Stimulated activated CD8-positive, alpha-beta memory T cell treated with anti-CD3 and anti-CD28 coated beads, Interleukin-12 subunit alpha, Interleukin-12 subunit beta, amount 100 ng/mL, for 1 hour (primary cell): ENCODE measurements around the gene LAMTOR2.
"Not testable (repeated sequence)": the region's sequence is repeated elsewhere in the genome, so short reads cannot be mapped to it uniquely, and the experiment has no call there.

Experiments used
- DNase-seq: peaks from one replicate; pipeline ENCODE4 v3.0.0-alpha.2; 2020; ENCODE audit warnings: low read depth

Gene LAMTOR2

GRCh38 chr1:156054500-156055280, at the start of gene LAMTOR2:
Gene LAMTOR2, plus strand, starts transcription at chr1:156054782. Its CDS starts 108 bp downstream, at chr1:156054890.
- DNase-seq = peak; percentile 94

DNA sequence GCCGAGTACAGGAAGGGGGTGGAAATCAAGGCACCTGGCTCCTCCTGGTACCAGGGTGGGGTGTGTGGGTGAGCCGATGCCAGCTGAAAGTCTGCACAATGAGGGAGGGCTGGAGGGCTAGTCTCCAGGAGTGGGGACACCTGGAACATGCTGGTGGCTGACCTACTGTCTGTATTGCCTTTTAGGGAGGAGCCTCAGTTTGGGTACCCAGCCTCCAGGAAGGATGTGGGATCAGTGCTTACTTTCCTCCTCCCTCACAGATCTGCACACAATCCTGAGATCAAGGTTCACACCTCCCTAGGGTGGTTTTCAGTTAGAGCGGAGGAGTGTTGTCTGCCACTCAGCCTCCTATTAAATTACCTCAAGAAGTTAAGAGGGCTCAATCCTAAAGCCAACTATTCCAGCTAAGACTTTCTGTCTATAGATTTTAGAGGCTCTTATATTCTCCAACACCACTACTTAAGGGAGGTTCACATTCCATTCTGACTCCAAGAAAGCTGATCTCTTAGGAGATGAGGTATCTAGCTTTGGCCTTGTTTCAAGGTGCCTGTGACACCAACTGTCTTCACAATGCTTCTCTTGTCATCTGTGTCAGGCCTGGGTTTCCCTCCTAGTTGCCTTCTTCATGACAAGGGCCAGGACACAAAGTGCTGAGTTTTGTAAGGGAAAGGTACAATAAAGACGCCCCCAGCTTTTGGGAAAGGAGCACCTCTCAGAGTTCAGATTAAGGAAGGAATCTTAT, 49.6 kb upstream of the LAMTOR2 start:
- no peak for DNase-seq

DNA sequence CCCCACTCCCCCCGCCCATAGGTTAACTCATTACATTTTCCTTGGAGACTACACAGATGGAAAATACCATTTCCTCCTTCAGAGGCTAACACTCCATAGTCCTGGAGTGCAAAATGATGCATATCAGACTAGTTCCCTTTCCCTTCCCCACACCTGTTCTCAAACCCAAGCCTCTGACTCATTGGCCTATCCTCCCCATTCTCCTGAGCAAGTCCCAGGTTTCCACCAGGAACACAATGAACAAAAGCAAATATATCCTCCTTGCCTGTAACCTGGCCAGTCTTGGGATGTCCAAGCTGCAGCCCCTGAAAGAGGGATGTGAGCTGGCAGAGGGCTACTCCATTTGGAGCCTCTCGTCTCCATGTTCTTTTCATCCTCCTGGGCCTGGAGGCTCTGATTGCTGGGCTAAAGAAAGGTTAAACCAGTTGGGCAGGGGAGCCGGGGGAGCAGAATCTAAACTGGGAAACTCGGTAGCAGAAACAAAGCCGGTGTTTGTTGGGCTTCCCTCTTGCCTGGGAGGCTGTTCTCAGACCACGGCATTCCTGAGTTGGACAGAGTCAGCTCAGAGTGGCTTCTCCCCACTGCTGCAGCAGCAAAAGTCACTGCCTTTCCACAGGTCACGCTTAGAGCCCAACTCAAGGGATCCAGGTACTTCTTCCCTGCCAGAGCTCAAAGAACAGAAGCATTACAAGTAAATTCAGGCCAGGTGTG, 47.8 kb upstream of the LAMTOR2 start:
- no peak for DNase-seq

DNA sequence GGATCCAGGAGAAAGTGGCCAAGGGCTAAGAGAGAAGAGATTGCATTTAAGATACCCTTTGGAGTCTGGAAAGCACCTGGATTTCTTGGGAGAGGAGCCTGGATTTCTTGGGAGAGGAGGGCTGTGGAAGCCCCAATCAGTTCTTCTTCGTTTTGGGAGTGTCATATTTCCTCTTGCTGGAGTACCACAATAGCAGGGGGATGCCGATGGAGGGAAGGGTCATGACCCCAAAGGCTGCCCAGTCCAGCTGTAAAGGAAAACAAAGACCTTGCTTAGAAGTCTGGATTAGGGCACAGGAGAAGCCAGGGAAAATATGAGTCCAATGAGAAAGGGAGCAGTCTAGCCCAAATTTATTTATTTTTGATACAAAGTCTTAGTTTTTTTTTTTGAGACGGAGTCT, 45.2 kb upstream of the LAMTOR2 start:
- no peak for DNase-seq

DNA sequence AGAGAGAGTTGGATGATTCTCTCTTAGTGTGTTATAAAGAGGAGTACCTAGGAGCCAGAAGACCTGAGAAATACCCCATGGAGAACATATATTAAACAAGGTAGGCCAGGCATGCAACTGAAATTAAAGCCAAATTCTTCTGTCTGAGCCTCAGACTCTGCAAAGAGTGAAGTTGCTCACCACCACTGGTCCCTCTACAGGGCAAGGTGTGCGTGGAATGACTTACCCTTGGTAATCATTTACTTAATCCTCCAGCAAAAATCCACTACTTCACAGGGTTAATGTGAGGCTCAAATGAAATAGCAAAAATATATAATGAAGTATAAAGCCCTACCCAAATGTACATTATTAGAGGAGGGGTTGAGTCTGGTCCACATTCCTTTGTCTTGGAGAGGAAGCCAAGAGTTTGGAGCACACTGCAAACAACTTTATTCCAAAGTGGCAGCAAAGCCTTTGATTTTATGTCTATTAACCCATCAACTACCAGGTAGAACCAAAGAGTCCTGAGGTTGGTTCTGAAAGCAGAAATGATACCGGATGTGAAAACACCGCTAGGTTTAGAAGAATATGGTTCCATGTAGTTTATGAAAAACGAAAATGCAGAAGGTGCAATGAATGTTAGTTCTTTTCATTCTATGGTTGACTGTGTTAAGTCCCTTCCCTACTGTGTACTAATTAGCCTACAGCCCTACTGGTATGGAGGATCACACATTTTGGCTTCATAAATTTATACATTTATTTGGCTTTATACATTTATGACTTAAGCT, 42.3 kb upstream of the LAMTOR2 start:
- DNase-seq = no peak

DNA sequence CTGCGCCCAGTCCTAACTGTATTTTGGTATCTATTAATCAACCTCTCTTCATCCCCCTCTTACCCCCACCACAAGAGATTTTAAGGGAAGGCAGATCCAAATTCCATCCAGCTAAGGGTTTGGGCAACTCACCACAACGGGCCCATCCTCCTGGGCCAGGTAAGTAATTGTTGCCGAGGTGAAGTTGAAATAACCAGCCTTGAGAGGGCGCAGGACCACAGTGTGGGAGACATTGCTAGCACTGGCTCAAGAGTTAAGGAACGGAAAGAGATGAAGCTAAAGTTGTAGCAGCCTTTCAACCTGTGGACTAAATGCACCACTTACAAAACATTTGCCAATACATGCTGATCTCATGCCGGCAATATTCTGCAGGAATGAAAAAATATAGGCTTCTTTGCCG, 39.8 kb upstream of the LAMTOR2 start:
- DNase-seq = no peak

DNA sequence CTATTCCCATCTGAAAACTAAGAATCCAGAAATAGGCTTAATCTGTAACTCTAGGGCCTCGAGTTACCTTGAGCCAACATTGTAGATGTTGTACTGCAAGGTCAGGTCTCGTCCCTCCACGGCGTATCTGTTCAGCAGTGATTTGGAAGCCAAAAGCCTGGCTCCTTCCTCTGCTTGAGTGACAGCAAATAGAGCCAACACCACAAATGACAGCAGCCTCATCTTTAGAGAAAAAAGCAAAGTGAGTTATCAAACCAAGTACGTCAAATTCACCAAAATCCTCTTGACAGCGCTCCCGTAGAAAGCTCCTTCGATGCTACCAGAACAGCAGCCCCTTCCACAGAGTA, 34.7 kb upstream of the LAMTOR2 start:
- no peak for DNase-seq

DNA sequence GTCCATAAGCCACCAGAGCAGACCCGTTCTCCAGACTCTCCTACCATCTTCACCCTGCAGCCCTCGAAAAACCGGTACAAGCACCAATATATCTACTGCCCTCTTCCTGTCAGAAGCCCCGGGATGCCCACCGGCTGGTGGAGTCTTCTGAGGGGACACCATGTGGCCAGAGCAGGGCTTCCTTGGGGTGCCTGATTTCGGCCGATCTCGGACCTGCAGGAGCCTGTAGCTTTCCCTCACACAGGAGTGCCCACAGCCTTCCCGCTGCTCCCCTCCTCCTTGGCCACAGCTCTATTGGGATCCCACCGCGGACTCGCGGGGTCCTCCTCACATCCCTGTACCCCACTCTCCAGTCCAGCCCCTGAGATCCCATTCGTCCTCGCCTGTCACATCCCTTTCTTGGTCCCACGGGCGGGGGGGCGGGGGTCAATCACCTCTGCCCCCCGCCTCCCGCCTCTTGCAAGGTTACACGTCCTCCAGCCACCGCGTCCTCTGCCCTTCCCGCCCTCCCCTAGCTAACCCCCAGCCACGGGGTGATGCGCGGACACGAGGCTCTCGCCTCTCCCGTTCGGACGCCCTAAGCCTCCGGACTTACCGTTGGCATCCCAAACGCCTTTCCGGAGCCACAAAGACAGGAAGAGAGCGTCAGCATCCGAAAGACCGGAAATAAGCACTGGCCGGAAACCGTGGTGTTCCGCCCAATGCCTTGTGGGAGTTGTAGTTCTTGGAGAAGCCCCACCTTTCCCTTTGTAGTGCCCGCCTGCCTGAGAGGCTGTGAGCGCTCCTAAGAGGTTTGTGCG, 34.1 kb upstream of the LAMTOR2 start, which contains the start of gene SSR2:
SSR2 (minus strand) TSS at position 659 of the 800 bp plus-strand sequence. CDS start 784 bp downstream, outside the sequence.
- peak; percentile 70 for DNase-seq

- no peak for DNase-seq
Observed at GRCh38 chr1:156021093-156021428, 33.5 kb upstream of the LAMTOR2 start.

- DNase-seq = no peak
Observed at GRCh38 chr1:156021954-156022353, 32.6 kb upstream of the LAMTOR2 start.

GRCh38 chr1:156024801-156025200, 29.8 kb upstream of the LAMTOR2 start:
- no peak for DNase-seq

- no peak for DNase-seq
Observed at GRCh38 chr1:156025876-156026275, 28.7 kb upstream of the LAMTOR2 start.

- no peak for DNase-seq
Observed at GRCh38 chr1:156026588-156026987, 28.0 kb upstream of the LAMTOR2 start.

DNA sequence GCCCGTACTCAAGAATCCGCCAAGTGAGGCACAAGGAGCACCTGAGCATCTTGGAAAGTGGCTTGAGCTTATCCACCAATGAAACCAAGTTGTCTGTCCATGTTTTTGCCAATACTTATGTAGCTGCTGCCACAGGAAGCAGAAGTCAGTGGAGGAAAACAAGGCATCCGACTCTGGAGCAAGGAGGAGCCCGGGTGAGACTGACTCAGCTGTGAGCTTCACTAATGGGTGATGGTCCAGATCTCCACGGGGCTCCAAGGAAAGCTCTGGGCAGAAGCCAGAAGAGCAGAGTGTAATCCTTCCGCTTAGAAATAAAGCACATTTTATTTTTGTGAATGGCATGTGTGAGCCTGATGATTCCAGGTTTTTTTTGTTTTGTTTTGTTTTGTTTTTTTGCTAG, 21.6 kb upstream of the LAMTOR2 start:
- no peak for DNase-seq

DNA sequence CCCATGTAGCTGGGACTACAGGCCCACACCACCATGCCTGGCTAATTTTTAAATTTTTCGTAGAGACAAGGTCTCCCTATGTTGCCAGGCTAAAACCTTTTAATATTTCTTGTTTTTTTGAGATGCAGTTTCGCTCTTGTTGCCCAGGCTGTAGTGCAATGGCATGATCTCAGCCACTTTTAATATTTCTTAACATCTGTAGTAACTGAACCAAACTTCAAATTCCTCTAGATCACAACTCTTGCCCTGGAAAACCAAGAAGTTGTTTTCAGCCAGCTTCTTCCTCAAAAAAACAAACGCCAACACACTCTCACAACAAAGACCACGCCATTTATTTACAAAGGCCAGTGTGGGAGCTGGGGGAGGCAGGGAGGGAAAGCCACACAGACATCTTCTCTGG, 19.6 kb upstream of the LAMTOR2 start:
- DNase-seq = not testable (repeated sequence)

DNA sequence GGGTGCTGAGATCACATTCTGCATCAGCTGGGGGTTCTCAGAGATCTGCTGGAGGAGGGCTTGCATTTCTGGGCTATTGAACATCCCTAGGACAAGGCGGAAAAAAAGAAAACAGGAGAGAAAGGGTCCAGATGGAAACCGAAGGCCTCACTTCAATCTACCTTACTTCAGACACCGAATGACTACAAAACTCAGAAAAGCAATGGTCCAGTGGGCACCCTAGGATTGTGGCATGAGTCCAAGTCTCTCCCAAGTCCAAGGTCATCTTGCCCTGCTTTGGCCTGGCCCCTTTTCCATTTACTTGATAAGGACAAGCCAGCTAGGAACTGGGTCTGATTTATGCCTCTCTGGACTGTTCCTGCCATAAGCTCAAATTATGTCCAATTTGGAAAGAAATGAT, 11.8 kb upstream of the LAMTOR2 start:
- DNase-seq = no peak

DNA sequence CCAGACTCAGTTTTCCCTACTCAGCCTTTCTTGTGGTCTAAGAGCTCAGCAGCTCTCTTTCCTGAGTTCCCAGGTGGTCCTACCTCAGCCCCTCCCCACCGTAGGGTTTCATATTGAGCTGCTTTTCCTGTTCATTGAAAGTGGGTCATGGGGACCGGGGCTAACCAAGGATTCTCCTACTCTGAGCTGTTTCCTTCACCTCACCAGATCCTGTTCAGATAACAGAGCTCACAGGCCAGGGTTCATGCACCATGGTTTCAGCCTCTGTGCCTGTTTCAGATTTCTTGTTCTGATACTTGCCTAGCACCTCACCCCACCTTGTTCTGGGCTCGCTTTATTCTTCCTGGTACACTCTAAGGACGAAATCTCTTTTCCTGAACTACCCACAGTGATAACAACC, 9.5 kb upstream of the LAMTOR2 start:
- no peak for DNase-seq

- no peak for DNase-seq
Observed at GRCh38 chr1:156048663-156049258, 5.8 kb upstream of the LAMTOR2 start.

DNA sequence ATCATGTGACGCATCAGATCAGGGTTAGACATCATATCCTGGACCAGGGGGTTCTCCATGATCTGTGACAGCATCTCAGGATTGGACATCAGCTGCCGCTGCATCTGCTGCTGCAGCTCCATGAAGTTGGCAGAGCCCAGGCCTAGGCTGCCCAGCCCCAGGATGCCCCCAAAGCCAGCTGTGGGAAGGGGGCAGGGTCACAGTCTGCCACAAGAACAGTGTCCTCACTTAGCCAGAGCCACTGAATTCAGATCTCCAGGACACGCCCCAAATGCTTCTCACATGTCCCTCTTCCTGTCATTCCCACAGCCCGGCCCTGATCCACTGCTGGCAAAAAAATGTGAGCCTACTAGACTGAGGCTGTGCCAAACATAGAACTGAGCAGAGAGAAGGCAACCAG, 4.2 kb upstream of the LAMTOR2 start:
- no peak for DNase-seq

DNA sequence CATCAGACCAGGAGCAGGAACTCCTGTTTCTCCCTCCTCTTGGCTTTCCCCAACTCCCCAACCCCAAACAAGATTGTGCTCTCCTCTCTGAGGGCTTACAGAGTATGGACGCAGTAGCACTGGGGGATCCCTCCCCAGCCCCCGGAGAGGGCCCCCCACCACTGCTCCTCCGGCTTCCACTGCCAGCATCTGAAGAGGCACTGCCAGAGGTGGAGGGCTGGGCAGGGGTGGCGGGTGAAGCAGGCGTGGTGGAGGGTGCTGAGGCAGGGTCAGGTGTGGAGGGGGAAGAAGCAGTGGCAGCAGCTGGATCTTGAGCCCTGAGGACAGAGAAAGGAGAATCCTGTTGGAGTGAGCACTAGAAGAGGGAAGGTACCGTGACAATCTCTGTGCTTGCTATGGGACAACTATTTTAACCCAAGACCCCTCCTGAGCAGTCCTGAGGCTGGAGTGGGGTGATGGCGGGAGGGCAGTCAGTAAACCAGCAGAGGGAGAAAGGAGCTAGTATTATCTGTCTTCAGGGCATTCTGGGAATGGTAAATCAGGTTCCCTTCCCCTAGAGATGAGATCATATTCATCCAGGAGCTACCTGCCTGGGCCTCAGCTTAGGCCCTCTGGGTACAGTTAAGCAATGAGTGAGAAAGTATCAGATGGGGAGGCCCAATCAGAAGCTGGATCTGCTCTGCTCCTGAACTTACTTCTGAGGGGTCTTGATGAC, 3.4 kb upstream of the LAMTOR2 start:
- no peak for DNase-seq
